DMS 273 (cell line): ENCODE measurements around the gene KRTAP5-8.

ENCODE experiments used
- DNase-seq: peaks from one replicate; lab custom pipeline; 2025; ENCODE audit not compliant: unreplicated experiment; lab: John Stamatoyannopoulos, UW

Gene KRTAP5-8

GRCh38 chr11:71537977-71538665, at the start of gene KRTAP5-8:
TSS of gene KRTAP5-8 (plus strand) at chr11:71538025. CDS start at chr11:71538056, 31 bp downstream.
- peak; percentile 15 for DNase-seq

GRCh38 chr11:71488681-71489270, 49.0 kb upstream of the KRTAP5-8 start:
- DNase-seq = no peak

GRCh38 chr11:71489311-71490043, 48.3 kb upstream of the KRTAP5-8 start:
- DNase-seq = no peak

- no peak for DNase-seq
Measured at GRCh38 chr11:71490044-71490730, 47.6 kb upstream of the KRTAP5-8 start.

GRCh38 chr11:71490731-71491390, 47.0 kb upstream of the KRTAP5-8 start:
- no peak for DNase-seq

GRCh38 chr11:71491531-71491930, 46.3 kb upstream of the KRTAP5-8 start:
- no peak for DNase-seq

- no peak for DNase-seq
Measured at GRCh38 chr11:71491940-71492339, 45.9 kb upstream of the KRTAP5-8 start.

GRCh38 chr11:71495286-71496230, 42.3 kb upstream of the KRTAP5-8 start:
- DNase-seq = no peak

GRCh38 chr11:71496421-71496820, 41.4 kb upstream of the KRTAP5-8 start:
- no peak for DNase-seq

- DNase-seq = no peak
Measured at GRCh38 chr11:71498091-71498490, 39.7 kb upstream of the KRTAP5-8 start.

GRCh38 chr11:71499125-71499524, 38.7 kb upstream of the KRTAP5-8 start:
- DNase-seq = no peak

GRCh38 chr11:71499546-71499945, 38.3 kb upstream of the KRTAP5-8 start:
- DNase-seq = no peak

- DNase-seq = no peak
Measured at GRCh38 chr11:71500601-71501021, 37.2 kb upstream of the KRTAP5-8 start.

- no peak for DNase-seq
Measured at GRCh38 chr11:71501071-71501985, 36.5 kb upstream of the KRTAP5-8 start.

GRCh38 chr11:71502026-71502425, 35.8 kb upstream of the KRTAP5-8 start:
- no peak for DNase-seq

- no peak for DNase-seq
Measured at GRCh38 chr11:71502871-71503435, 34.9 kb upstream of the KRTAP5-8 start.

GRCh38 chr11:71504531-71504930, 33.3 kb upstream of the KRTAP5-8 start:
- DNase-seq = no peak

- DNase-seq = no peak
Measured at GRCh38 chr11:71505001-71505400, 32.8 kb upstream of the KRTAP5-8 start.
